Lower leg skin (tissue), 3 donors: ENCODE results near the gene DHX40.

ENCODE experiments used
- CTCF ChIP-seq, 3 donors: fragments of 450-650 bp; IDR thresholded peaks; one replicate each; pipeline ENCODE4 v1.5.1; 2016; ENCODE audit warnings: antibody characterized with exemption in 3 of 3, mild to moderate bottlenecking in 3 of 3, moderate library complexity in 2 of 3
- POLR2A ChIP-seq, 2 donors: fragments of 450-650 bp; IDR thresholded peaks; one replicate each; pipeline ENCODE4 v1.6.1; 2016 to 2017; ENCODE audit warnings: antibody characterized with exemption in 2 of 2, mild to moderate bottlenecking in 1 of 2, moderate library complexity in 1 of 2

GRCh38 chr17:59527931-59528330 lies 37.5 kb upstream of the DHX40 start:
- TF ChIP-seq CTCF (IDR thresholded peaks at IDR 0.05) = no peak
- no peak for TF ChIP-seq POLR2A (IDR thresholded peaks at IDR 0.05)
